ENCODE data around the gene TRAPPC6A. TPM values are rescaled to one million over a fixed set of nuclear protein-coding genes. Genes with fewer than 3 reads are reported as not detected.

TRAPPC6A gene
- total and polyA plus RNA-seq, 2 of the 13 experiments (the other 11 are each of a cell fraction or from before 2014, with no cell fraction given), result 6.5 to 21.0 TPM

GRCh38 chr19:45178262-45179071 lies 430 bp upstream of the TRAPPC6A start, which contains the start of gene BLOC1S3 (continued):
- TF ChIP-seq MTERF4 (CRISPR knock-in tag; IDR thresholded peaks at IDR 0.05) (peak; percentile 64; the same call in 1 of the 2 replicates), ZNF615 (CRISPR knock-in tag; IDR thresholded peaks at IDR 0.05; ENCODE audit: borderline replicate concordance) (no peak), ERF (CRISPR knock-in tag; IDR thresholded peaks at IDR 0.05) (no peak), KAT2B (IDR thresholded peaks at IDR 0.05; ENCODE audit: borderline replicate concordance, low read depth, low read length) (no peak), ZNF792 (CRISPR knock-in tag; IDR thresholded peaks at IDR 0.05) (no peak; the same call in 1 of the 2 replicates), PPARG (CRISPR knock-in tag; conservative IDR thresholded peaks at IDR 0.05) (no peak), KMT2B (CRISPR knock-in tag; IDR thresholded peaks at IDR 0.05) (no peak), SNAI1 (CRISPR knock-in tag; IDR thresholded peaks at IDR 0.05; ENCODE audit: borderline replicate concordance) (no peak), POGK (CRISPR knock-in tag; conservative IDR thresholded peaks at IDR 0.05) (peak; percentile 47; the same call in 1 of the 2 replicates), HMG20B (CRISPR knock-in tag; conservative IDR thresholded peaks at IDR 0.05) (no peak), ZSCAN29 (CRISPR knock-in tag; conservative IDR thresholded peaks at IDR 0.05) (no peak), EEA1 (CRISPR knock-in tag; IDR thresholded peaks at IDR 0.05; ENCODE audit: borderline replicate concordance) (no peak), ZNF775 (CRISPR knock-in tag; IDR thresholded peaks at IDR 0.05; ENCODE audit: borderline replicate concordance) (no peak), TBL1XR1 (IDR thresholded peaks at IDR 0.05; ENCODE audit: borderline replicate concordance, low read length, partially characterized antibody) (no peak), ZNF382 (CRISPR knock-in tag; IDR thresholded peaks at IDR 0.05; ENCODE audit: borderline replicate concordance) (no peak), ZNF589 (CRISPR knock-in tag; conservative IDR thresholded peaks at IDR 0.05) (no peak), SPEN (CRISPR knock-in tag; IDR thresholded peaks at IDR 0.05; ENCODE audit: low read depth) (no peak; the same call in 1 of the 2 replicates), ZNF30 (CRISPR knock-in tag; IDR thresholded peaks at IDR 0.05) (no peak), TCF12 (IDR thresholded peaks at IDR 0.05) (no peak), TCF12 (CRISPR knock-in tag; IDR thresholded peaks at IDR 0.05) (no peak), HNRNPLL (IDR thresholded peaks at IDR 0.05; ENCODE audit: low read depth, low read length, poor library complexity, severe bottlenecking) (peak; percentile 62), ZSCAN31 (CRISPR knock-in tag; IDR thresholded peaks at IDR 0.05; ENCODE audit: low read depth) (no peak), BORCS8-MEF2B (CRISPR knock-in tag; IDR thresholded peaks at IDR 0.05) (no peak), EED (CRISPR knock-in tag; IDR thresholded peaks at IDR 0.05) (no peak), BRD4 (CRISPR knock-in tag; IDR thresholded peaks at IDR 0.05) (no peak), POGZ (CRISPR knock-in tag; IDR thresholded peaks at IDR 0.05) (peak; percentile 41; the same call in 1 of the 2 replicates)

All from HepG2 (cell line).